SK-N-SH treated with all-trans-retinoic acid at 6 μM for 48 hours (cell line): ENCODE measurements around the gene IL22.

ENCODE experiments used
- ATAC-seq: fragments of 200-7000 bp; cut with Tn5 transposase; 3 replicates; pipeline ENCODE4 v1.9.1; 2020; ENCODE audit warnings: mild to moderate bottlenecking, moderate library complexity
- ARNTL ChIP-seq: fragments of 450-650 bp; formaldehyde crosslinking; IDR thresholded peaks from 2 replicates; pipeline ENCODE4 v1.5.0; 2020; ENCODE audit warnings: low read depth, mild to moderate bottlenecking, moderate library complexity, borderline replicate concordance
- BACH2 ChIP-seq: fragments of 250-450 bp; sonication (Bioruptor Pico); IDR thresholded peaks from 2 replicates; pipeline ENCODE4 v1.9.0; 2021; ENCODE audit warnings: mild to moderate bottlenecking, borderline replicate concordance
- CSDC2 ChIP-seq: fragments of 250-450 bp; sonication (Bioruptor Pico); IDR thresholded peaks from 2 replicates; pipeline ENCODE4 v1.5.0; 2020; ENCODE audit warnings: mild to moderate bottlenecking, moderate library complexity
- ESRRG ChIP-seq: fragments of 250-450 bp; sonication (Bioruptor Pico); IDR thresholded peaks from 2 replicates; pipeline ENCODE4 v1.6.1; 2021; ENCODE audit warnings: mild to moderate bottlenecking
- GLIS3 ChIP-seq: fragments of 250-450 bp; sonication (Bioruptor Pico); IDR thresholded peaks from 2 replicates; pipeline ENCODE4 v1.5.0; 2020; ENCODE audit warnings: mild to moderate bottlenecking, moderate library complexity
- ISL1 ChIP-seq: fragments of 250-450 bp; sonication (Bioruptor Pico); IDR thresholded peaks from 2 replicates; pipeline ENCODE4 v2.1.2; 2022; ENCODE audit warnings: mild to moderate bottlenecking, moderate library complexity
- OSR1 ChIP-seq: fragments of 250-450 bp; sonication (Bioruptor Pico); IDR thresholded peaks from 2 replicates; pipeline ENCODE4 v1.8.0; 2022; ENCODE audit warnings: moderate library complexity, mild to moderate bottlenecking, inconsistent platforms
- PPARA ChIP-seq: fragments of 250-450 bp; sonication (Bioruptor Pico); IDR thresholded peaks from 2 replicates; pipeline ENCODE4 v1.5.0; 2020; ENCODE audit warnings: mild to moderate bottlenecking, borderline replicate concordance
- RARB ChIP-seq: fragments of 250-450 bp; sonication (Bioruptor Pico); IDR thresholded peaks from 2 replicates; pipeline ENCODE4 v1.8.0; 2021; ENCODE audit warnings: mild to moderate bottlenecking, moderate library complexity
- SNAI2 ChIP-seq: fragments of 250-450 bp; sonication (Bioruptor Pico); IDR thresholded peaks from 2 replicates; pipeline ENCODE4 v1.5.0; 2020; ENCODE audit warnings: mild to moderate bottlenecking, moderate library complexity
- TCF4 ChIP-seq: fragments of 250-450 bp; sonication (Bioruptor Pico); IDR thresholded peaks from 2 replicates; pipeline ENCODE4 v1.8.0; 2021; ENCODE audit warnings: mild to moderate bottlenecking, moderate library complexity, borderline replicate concordance
- TOX ChIP-seq: fragments of 250-450 bp; sonication (Bioruptor Pico); IDR thresholded peaks from 2 replicates; pipeline ENCODE4 v1.8.0; 2021; ENCODE audit warnings: mild to moderate bottlenecking, moderate library complexity, borderline replicate concordance
- ZC3H10 ChIP-seq: fragments of 250-450 bp; sonication (Bioruptor Pico); IDR thresholded peaks from 2 replicates; pipeline ENCODE4 v1.5.1; 2021; ENCODE audit warnings: mild to moderate bottlenecking, moderate library complexity
- ZFP3 ChIP-seq: fragments of 250-450 bp; sonication (Bioruptor Pico); IDR thresholded peaks from 2 replicates; pipeline ENCODE4 v1.5.0; 2020; ENCODE audit warnings: mild to moderate bottlenecking, moderate library complexity
- ZFP30 ChIP-seq: fragments of 450-650 bp; formaldehyde crosslinking; IDR thresholded peaks from 2 replicates; pipeline ENCODE4 v1.5.0; 2022; ENCODE audit warnings: mild to moderate bottlenecking, moderate library complexity
- ZNF565 ChIP-seq: fragments of 450-650 bp; formaldehyde crosslinking; conservative IDR thresholded peaks from 2 replicates; pipeline ENCODE4 v1.5.0; 2020; ENCODE audit warnings: low read depth, mild to moderate bottlenecking, moderate library complexity
- ZNF70 ChIP-seq: fragments of 450-650 bp; formaldehyde crosslinking; IDR thresholded peaks from 2 replicates; pipeline ENCODE4 v1.5.0; 2020; ENCODE audit warnings: mild to moderate bottlenecking, moderate library complexity
- TF ChIP-seq, protein P1 (sequence below): fragments of 250-450 bp; sonication (Bioruptor Pico); IDR thresholded peaks from 2 replicates; pipeline ENCODE4 v1.5.1; 2020; ENCODE audit warnings: low read depth, mild to moderate bottlenecking, moderate library complexity
- TF ChIP-seq, protein P2 (sequence below): fragments of 250-450 bp; sonication (Bioruptor Pico); IDR thresholded peaks from 2 replicates; pipeline ENCODE4 v1.5.1; 2021; ENCODE audit warnings: mild to moderate bottlenecking, moderate library complexity
- TF ChIP-seq, protein P3 (sequence below): fragments of 250-450 bp; sonication (Bioruptor Pico); IDR thresholded peaks from 2 replicates; pipeline ENCODE4 v1.5.0; 2020; ENCODE audit warnings: mild to moderate bottlenecking, moderate library complexity
- TF ChIP-seq, protein P4 (sequence below): fragments of 250-450 bp; sonication (Bioruptor Pico); IDR thresholded peaks from 2 replicates; pipeline ENCODE4 v1.8.0; 2020; ENCODE audit warnings: mild to moderate bottlenecking, moderate library complexity, borderline replicate concordance
- TF ChIP-seq, protein P5 (sequence below): fragments of 250-450 bp; sonication (Bioruptor Pico); IDR thresholded peaks from 2 replicates; pipeline ENCODE4 v1.8.0; 2021; ENCODE audit warnings: low read depth, mild to moderate bottlenecking, moderate library complexity, borderline replicate concordance

Gene IL22

DNA sequence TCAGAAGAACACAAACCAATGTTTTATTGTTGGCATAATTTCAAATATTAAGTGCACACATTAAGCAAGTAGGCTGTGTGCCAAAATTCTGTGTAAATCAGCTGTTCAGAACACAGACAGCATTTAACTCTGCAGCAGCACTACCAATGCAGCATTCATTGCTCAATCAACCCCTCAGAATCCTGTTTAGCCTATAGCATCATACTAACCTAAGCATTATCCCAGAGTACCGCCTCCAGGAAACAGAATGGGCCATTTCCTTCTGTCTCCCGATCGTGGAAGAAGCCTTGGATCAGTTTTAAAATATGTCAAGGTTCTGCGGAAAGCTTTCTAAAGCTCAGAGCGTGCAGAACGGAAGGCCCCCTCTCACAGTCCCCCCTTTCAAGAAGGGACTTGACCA, 31.1 kb downstream of the IL22 start:
- ATAC-seq, result peak; percentile 38; the same call in 2 of the 3 replicates
- TF ChIP-seq ZFP30 (CRISPR knock-in tag) (no peak), ZNF70 (CRISPR knock-in tag) (no peak), ZNF565 (CRISPR knock-in tag) (no peak), OSR1 (CRISPR knock-in tag) (no peak), RARB (CRISPR knock-in tag) (no peak), TCF4 (CRISPR knock-in tag) (no peak), PPARA (CRISPR knock-in tag) (no peak), CSDC2 (CRISPR knock-in tag) (no peak), ESRRG (CRISPR knock-in tag) (no peak), ARNTL (CRISPR knock-in tag) (no peak), ZC3H10 (CRISPR knock-in tag) (no peak), GLIS3 (CRISPR knock-in tag) (no peak), ZFP3 (CRISPR knock-in tag) (no peak), ISL1 (CRISPR knock-in tag) (no peak; the same call in 1 of the 2 replicates), TOX (CRISPR knock-in tag) (no peak)
- TF ChIP-seq, protein P1, sequence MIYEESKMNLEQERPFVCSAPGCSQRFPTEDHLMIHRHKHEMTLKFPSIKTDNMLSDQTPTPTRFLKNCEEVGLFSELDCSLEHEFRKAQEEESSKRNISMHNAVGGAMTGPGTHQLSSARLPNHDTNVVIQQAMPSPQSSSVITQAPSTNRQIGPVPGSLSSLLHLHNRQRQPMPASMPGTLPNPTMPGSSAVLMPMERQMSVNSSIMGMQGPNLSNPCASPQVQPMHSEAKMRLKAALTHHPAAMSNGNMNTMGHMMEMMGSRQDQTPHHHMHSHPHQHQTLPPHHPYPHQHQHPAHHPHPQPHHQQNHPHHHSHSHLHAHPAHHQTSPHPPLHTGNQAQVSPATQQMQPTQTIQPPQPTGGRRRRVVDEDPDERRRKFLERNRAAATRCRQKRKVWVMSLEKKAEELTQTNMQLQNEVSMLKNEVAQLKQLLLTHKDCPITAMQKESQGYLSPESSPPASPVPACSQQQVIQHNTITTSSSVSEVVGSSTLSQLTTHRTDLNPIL (CRISPR knock-in tag), result no peak
- TF ChIP-seq, protein P2, sequence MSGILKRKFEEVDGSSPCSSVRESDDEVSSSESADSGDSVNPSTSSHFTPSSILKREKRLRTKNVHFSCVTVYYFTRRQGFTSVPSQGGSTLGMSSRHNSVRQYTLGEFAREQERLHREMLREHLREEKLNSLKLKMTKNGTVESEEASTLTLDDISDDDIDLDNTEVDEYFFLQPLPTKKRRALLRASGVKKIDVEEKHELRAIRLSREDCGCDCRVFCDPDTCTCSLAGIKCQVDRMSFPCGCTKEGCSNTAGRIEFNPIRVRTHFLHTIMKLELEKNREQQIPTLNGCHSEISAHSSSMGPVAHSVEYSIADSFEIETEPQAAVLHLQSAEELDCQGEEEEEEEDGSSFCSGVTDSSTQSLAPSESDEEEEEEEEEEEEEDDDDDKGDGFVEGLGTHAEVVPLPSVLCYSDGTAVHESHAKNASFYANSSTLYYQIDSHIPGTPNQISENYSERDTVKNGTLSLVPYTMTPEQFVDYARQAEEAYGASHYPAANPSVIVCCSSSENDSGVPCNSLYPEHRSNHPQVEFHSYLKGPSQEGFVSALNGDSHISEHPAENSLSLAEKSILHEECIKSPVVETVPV (CRISPR knock-in tag), result no peak
- TF ChIP-seq, protein P3, sequence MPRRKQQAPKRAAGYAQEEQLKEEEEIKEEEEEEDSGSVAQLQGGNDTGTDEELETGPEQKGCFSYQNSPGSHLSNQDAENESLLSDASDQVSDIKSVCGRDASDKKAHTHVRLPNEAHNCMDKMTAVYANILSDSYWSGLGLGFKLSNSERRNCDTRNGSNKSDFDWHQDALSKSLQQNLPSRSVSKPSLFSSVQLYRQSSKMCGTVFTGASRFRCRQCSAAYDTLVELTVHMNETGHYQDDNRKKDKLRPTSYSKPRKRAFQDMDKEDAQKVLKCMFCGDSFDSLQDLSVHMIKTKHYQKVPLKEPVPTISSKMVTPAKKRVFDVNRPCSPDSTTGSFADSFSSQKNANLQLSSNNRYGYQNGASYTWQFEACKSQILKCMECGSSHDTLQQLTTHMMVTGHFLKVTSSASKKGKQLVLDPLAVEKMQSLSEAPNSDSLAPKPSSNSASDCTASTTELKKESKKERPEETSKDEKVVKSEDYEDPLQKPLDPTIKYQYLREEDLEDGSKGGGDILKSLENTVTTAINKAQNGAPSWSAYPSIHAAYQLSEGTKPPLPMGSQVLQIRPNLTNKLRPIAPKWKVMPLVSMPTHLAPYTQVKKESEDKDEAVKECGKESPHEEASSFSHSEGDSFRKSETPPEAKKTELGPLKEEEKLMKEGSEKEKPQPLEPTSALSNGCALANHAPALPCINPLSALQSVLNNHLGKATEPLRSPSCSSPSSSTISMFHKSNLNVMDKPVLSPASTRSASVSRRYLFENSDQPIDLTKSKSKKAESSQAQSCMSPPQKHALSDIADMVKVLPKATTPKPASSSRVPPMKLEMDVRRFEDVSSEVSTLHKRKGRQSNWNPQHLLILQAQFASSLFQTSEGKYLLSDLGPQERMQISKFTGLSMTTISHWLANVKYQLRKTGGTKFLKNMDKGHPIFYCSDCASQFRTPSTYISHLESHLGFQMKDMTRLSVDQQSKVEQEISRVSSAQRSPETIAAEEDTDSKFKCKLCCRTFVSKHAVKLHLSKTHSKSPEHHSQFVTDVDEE (CRISPR knock-in tag), result no peak
- TF ChIP-seq, protein P4, sequence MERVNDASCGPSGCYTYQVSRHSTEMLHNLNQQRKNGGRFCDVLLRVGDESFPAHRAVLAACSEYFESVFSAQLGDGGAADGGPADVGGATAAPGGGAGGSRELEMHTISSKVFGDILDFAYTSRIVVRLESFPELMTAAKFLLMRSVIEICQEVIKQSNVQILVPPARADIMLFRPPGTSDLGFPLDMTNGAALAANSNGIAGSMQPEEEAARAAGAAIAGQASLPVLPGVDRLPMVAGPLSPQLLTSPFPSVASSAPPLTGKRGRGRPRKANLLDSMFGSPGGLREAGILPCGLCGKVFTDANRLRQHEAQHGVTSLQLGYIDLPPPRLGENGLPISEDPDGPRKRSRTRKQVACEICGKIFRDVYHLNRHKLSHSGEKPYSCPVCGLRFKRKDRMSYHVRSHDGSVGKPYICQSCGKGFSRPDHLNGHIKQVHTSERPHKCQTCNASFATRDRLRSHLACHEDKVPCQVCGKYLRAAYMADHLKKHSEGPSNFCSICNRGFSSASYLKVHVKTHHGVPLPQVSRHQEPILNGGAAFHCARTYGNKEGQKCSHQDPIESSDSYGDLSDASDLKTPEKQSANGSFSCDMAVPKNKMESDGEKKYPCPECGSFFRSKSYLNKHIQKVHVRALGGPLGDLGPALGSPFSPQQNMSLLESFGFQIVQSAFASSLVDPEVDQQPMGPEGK (CRISPR knock-in tag), result no peak

DNA sequence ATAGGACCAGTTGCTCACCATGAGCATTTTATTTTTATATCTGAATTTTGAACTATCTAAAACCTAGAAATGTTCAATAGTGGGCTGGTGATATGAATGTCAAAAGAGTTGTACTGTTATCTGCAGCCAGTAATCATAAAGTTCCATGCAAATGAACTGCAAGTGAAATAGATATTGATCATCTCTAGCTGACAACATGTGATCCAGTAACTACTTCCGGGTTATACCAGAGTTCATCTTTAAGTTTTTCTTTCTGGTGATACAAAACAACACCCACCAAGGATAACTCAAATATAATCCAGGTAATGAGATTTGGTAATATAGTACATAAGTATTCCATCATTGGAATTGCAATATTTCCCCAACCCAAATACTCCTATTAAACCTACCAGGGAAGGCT, 31.9 kb downstream of the IL22 start:
- ATAC-seq, result no peak
- TF ChIP-seq ZC3H10 (CRISPR knock-in tag) (no peak), ZNF70 (CRISPR knock-in tag) (no peak), TCF4 (CRISPR knock-in tag) (no peak), ISL1 (CRISPR knock-in tag) (no peak), ZFP3 (CRISPR knock-in tag) (no peak), PPARA (CRISPR knock-in tag) (no peak), OSR1 (CRISPR knock-in tag) (no peak)
- TF ChIP-seq, protein P1 (CRISPR knock-in tag), result no peak

DNA sequence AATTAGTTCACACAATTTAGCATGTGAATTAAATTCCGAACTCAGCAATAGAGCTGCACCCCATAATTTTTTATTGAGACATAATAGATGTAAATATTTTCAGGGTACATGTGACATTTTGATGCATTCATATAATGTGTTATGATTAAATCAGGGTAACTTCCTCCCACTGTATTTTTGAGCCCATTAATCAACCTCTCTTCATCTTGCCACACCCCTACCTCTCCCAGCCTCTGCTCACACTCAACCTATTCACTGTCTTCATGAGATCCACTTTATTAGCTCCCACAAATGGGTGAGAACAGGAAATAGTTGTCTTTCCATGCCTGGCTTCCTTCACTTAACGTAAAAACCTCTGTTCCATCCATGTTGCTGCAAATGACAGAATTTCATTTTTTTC, 42.5 kb downstream of the IL22 start:
- no peak for ATAC-seq
- TF ChIP-seq OSR1 (CRISPR knock-in tag) (no peak), ARNTL (CRISPR knock-in tag) (no peak), TCF4 (CRISPR knock-in tag) (no peak), ZNF70 (CRISPR knock-in tag) (no peak), TOX (CRISPR knock-in tag) (no peak), RARB (CRISPR knock-in tag) (no peak), SNAI2 (CRISPR knock-in tag) (no peak), BACH2 (CRISPR knock-in tag) (no peak), ZFP3 (CRISPR knock-in tag) (no peak), ZC3H10 (CRISPR knock-in tag) (no peak), ZNF565 (CRISPR knock-in tag) (no peak), ISL1 (CRISPR knock-in tag) (no peak), ZFP30 (CRISPR knock-in tag) (no peak)
- TF ChIP-seq, protein P5, sequence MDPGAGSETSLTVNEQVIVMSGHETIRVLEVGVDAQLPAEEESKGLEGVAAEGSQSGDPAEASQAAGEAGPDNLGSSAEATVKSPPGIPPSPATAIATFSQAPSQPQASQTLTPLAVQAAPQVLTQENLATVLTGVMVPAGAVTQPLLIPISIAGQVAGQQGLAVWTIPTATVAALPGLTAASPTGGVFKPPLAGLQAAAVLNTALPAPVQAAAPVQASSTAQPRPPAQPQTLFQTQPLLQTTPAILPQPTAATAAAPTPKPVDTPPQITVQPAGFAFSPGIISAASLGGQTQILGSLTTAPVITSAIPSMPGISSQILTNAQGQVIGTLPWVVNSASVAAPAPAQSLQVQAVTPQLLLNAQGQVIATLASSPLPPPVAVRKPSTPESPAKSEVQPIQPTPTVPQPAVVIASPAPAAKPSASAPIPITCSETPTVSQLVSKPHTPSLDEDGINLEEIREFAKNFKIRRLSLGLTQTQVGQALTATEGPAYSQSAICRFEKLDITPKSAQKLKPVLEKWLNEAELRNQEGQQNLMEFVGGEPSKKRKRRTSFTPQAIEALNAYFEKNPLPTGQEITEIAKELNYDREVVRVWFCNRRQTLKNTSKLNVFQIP (CRISPR knock-in tag), result no peak
- TF ChIP-seq, protein P2 (CRISPR knock-in tag), result no peak
